ENCODE results near the gene HSPA9. TPM values are rescaled to one million over a fixed set of nuclear protein-coding genes. Genes with fewer than 3 reads are reported as not detected.

Gene HSPA9
- total RNA-seq, 4 donors from 2014 or later = 204 to 252 (median 247) TPM

- Histone ChIP-seq H3K36me3 (peaks cover 36% of the 10 kb centered on the region), H3K9me3 (no peaks in the 10 kb centered on the region), H3K27me3 (no peaks in the 10 kb centered on the region), H3K27ac (peak overlapping the region; percentile 27), H3K4me3 (no peak overlapping the region), H3K4me1 (peaks cover 53% of the 10 kb centered on the region)
- DNase-seq (ENCODE audit: low spot score in 2 of 2) = no peak
- TF ChIP-seq EP300 (IDR thresholded peaks at IDR 0.05) (no peak), POLR2AphosphoS5 (IDR thresholded peaks at IDR 0.05) (no peak), CTCF (IDR thresholded peaks at IDR 0.05) (no peak), POLR2A (IDR thresholded peaks at IDR 0.05) (no peak)
- WGBS = 69% methylated on average over 10 of the region's 10 CpGs
Measured at GRCh38 chr5:138506370-138507306, 68.6 kb downstream of the HSPA9 start.

- Histone ChIP-seq H3K4me1 (peaks cover 58% of the 10 kb centered on the region), H3K27ac (peak overlapping the region; percentile 69), H3K27me3 (no peaks in the 10 kb centered on the region), H3K36me3 (peaks cover 20% of the 10 kb centered on the region), H3K4me3 (no peak overlapping the region), H3K9me3 (no peaks in the 10 kb centered on the region)
- DNase-seq (ENCODE audit: low spot score in 2 of 2) = peak in 1 of 2 donors; percentile 56
- WGBS = 30% methylated on average over 4 of the region's 4 CpGs
- no peak for TF ChIP-seq POLR2A (IDR thresholded peaks at IDR 0.05)
- TF ChIP-seq EP300 (IDR thresholded peaks at IDR 0.05) = no peak
- peak in 2 of 3 donors; percentile 40 to 68 for TF ChIP-seq POLR2AphosphoS5 (IDR thresholded peaks at IDR 0.05)
Measured at GRCh38 chr5:138504799-138505198, 70.4 kb downstream of the HSPA9 start.

Other genes starting within 250 kb of the HSPA9 start
- gene CDC25C, start 243.6 kb downstream of the HSPA9 start, total RNA-seq = 1 to 10 TPM in 3 of 4 donors, under 1 TPM in 1; 0.38 to 1.6 (median 1.3) TPM
- gene FAM53C, start 237.1 kb downstream of the HSPA9 start, total RNA-seq = 10 to 100 TPM; 18.1 to 31.1 (median 22.4) TPM
- gene KDM3B, start 222.7 kb downstream of the HSPA9 start, total RNA-seq = 100 to 1,000 TPM in 1 of 4 donors, 10 to 100 TPM in 3; 49.1 to 112 (median 65.1) TPM
- gene REEP2, start 136.3 kb downstream of the HSPA9 start, total RNA-seq = 1 to 10 TPM; 1.5 to 2.6 (median 1.8) TPM
- gene EGR1, start 109.9 kb downstream of the HSPA9 start, total RNA-seq = 100 to 1,000 TPM; 130 to 445 (median 257) TPM
- gene ETF1, start 32.2 kb downstream of the HSPA9 start, total RNA-seq = 10 to 100 TPM; 71.2 to 99.9 (median 87.7) TPM
- gene CTNNA1, start 178.0 kb upstream of the HSPA9 start, total RNA-seq = 100 to 1,000 TPM; 260 to 332 (median 279) TPM